HG03159 (cell line): Measurements from ENCODE around the gene OPHN1.
"Not testable (repeated sequence)": the region's sequence is repeated elsewhere in the genome, so short reads cannot be mapped to it uniquely, and the experiment has no call there.

Experiments
- ATAC-seq: cut with Tn5 transposase; IDR thresholded peaks from one replicate; pipeline ENCODE4 v1.9.1; 2021; ENCODE audit warnings: mild to moderate bottlenecking, moderate library complexity; ENCODE audit not compliant: unreplicated experiment

The OPHN1 gene

DNA sequence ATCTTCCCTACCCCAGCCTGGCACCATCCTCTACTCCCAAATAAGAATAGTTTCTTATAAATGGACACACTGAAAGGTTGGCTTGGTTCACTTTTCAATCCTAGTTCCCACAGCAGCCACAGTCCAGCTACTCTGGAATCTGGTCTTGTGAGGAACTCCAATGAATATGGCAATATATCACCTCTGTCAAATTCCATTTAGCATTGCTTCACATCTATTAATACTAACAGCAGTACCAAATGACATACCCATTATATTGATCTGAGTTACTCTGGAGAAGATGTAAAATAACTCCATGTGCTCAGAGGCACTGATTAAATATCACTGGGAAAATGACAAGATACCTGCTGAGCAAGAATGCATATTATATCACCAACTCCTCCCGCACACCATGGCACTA lies 8.6 kb downstream of the OPHN1 start:
- no peak for ATAC-seq

DNA sequence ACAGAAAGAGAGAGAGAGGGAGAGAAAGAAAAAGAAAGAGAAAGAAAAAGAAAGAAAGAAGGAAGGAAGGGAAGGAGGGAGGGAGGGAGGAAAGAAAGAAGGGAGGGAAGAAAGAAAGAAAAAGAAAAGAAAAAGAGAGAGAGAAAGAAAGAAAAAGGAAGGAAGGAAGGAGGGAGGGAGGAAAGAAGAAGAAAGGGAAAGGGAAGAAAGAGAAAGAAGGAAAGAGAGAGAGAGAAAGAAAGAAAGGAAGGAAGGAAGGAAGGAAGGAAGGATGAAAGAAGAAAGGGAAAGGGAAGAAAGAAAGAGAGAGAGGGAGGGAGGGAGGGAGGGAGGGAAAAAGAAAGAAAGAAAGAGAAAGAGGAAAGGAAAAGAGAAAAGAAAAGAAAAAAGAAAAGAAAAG lies 10.8 kb downstream of the OPHN1 start:
- no peak for ATAC-seq

DNA sequence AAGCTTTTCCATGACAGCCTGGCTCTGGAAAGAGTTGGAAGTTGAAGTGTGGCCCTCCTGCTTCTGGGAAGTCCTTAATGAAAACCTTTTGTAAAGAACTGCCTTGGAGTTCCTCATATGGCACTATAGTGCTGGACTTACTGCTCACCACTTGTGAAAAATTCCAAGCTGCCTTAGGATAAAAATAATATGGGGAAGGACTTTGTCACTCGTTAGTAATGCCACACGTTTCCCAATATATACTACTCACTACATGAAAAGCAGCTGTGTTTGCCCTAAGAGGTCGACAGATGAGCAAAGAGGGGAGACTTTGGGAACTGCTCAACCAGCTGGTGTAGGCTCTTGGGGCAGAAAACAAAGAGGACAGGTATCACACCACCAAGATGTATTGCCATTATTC lies 11.7 kb downstream of the OPHN1 start:
- no peak for ATAC-seq

DNA sequence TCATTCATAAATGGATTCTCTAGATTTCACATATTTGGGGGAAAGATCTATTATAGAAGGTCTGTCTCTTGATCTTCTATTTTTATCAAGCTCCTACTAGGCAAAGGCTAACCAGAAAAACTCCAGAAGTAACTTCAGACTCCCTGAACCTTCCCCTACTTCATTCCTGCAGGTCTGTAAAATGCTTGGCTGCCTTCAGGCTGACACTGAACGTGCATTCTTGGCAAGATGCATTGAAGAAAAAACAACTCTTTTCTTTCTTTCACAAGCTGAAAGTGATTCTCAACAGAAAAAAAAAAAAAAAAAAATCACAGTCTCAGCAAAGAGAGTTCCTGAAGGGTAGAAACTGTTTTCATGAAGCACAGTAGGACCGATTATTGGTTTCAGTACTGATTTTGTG lies 12.7 kb downstream of the OPHN1 start:
- no peak for ATAC-seq

DNA sequence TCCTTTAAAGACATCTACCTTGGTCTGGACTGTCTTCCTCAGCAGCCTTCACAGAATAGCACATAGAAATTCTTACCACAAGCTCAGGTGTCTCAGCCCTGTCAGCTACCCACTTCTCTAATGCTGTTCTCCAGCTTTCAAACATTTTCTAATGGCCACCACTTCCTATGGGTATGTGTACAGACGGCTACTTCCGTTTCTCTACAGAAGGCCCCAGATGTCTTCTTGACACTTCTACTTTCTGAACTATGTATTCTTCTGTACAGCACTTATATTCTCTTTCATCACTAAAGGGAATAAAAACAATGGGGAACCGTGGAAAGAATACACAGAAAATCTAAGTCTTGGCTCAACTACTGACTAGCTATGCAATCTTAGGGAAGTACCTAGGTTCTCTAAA lies 13.3 kb downstream of the OPHN1 start:
- ATAC-seq, result no peak

DNA sequence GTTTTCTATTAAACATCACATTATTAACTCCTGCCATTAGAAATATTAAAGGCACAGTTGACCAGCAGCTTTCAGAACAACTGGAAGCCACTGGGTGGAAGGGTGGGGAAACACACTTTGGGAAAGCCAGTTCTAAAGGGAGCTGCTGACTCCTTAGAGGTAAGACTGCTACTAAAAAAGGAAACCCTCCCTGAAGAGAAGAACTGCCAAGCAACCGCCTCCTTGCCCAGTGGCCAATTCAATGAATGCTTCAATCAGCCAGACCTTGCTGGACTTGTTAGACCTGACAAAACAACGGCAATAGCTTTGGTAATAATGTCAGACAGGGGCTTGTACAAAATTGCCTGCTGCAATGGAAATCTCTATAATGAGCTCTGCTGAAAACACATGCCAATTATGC lies 15.6 kb downstream of the OPHN1 start:
- no peak for ATAC-seq

DNA sequence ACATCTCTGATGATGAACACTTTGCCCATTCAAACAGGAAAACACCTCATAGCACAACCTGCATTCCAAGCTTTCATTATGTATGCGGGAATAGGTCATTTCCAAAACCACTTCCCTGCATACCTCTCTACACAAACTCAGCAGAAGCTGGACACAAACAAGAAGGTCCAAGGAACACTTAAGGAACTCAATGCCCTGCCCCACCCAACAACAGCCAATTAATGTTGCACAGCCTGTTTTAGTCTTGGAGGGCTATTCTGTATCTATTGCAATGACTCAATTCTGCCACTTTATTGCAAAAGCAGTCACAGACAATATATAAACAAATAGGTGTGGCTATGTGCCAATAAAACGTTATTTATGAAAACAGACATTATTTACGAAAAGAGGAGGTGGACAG lies 16.7 kb downstream of the OPHN1 start:
- no peak for ATAC-seq

DNA sequence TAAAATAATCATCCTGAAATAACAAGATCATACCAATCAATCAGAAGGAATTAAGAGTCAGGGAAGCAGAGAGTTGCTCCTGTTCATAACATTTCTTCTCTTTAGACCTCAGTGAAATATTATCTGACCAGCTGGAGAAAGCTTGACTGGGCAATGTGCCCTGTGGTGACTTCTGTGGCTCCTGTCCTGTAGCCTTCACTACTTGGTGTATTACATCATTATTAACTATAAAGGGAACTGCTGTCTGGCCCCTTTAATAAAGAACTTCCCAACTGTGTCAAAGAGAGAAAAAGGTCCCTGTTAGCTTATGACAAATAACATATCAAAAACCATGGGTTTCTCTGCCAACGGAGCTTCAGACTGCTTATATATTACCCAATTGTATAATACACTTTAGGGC lies 18.0 kb downstream of the OPHN1 start:
- no peak for ATAC-seq

DNA sequence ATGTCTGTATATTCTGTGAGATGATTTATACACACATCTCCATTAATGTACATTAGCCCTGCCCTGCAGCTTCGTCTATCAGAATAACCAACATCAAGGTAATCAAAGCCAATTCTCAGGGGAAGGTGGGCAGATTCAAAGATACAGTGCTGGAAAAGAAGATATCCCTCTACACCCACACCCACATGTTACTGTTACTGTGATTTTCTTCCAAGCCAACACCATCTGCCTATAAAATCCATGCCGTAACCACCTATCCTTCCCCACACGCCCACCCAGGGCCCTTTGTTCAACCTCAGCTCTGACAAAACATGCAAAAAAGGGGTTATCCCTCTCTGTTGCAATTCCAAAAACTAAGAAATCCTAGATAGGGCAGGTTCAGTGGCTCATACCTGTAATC lies 20.0 kb downstream of the OPHN1 start:
- ATAC-seq, result no peak

DNA sequence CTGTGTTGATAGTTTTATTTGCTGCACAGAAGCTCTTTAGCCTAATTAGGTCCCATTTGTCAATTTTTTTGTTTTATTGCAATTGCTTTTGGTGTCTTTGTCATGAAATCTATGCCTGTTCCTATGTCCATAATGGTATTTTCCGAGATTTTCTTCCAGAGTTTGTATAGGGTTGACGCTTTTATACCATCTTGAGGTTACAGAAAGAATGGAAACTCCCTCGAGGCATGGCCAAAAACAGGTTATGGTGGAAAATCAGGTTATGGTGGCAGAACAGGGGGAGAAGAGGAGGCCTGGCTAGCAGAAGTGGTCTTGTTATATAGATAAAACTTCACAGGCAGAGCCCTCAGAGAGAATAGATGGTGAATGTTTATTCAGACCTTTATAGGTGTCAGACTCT lies 21.6 kb downstream of the OPHN1 start:
- ATAC-seq, result no peak

DNA sequence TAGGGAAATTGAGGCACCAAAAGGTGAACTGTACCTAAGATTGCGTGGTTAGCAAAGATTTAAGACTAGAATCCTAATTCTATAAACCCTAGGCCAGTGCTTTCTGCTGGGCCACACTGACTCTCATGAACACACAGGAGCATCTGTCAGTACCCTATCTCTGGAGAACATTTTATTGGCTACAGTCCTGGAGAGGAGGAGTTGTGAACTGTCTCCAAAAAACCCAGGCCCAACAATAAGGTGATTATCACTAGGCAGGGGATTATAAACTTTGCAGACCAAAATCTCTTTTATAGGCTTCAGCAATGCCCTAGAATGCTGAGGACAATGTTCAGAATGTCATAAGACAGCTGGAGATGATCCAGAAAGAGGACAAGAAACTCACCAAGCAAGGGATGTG lies 24.1 kb downstream of the OPHN1 start:
- ATAC-seq, result no peak

DNA sequence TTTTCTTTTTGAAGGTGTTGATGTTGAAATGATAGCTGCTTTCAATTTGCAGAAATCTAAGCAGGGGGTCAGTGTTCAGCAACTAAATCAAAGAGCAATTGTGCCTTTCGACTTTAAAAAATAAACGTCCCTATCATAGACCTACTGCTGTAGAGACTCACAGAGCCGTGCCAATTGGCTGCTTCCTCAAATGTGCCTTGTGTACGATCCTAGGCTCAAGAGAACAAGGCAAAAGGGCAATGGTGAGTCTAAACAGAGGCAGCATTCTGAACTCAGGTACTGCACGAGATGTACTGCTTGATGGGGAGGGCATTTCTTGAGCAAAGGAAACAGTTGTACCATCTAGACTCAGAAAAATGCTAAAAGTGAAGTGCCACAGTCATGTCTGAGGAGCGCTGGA lies 29.8 kb downstream of the OPHN1 start:
- ATAC-seq, result no peak

DNA sequence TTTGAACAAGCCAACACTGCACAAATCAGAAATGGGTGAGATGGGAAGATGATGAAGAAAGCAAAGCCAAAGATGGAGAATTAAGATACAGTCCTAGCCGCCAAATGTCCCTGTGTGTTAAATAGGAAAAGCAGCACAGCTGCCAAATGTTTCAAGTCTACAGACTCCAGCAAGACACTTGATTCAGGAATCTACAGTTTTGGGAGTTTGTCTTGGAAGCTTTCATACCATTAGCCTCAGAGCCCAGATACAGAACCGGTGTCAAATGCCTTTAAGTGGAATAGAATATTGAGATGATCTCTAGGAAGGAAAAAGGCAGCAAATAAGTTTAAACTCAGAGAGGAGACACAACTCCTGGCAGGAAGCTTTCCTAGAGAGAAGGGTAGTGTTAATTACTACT lies 30.3 kb downstream of the OPHN1 start:
- ATAC-seq, result no peak

DNA sequence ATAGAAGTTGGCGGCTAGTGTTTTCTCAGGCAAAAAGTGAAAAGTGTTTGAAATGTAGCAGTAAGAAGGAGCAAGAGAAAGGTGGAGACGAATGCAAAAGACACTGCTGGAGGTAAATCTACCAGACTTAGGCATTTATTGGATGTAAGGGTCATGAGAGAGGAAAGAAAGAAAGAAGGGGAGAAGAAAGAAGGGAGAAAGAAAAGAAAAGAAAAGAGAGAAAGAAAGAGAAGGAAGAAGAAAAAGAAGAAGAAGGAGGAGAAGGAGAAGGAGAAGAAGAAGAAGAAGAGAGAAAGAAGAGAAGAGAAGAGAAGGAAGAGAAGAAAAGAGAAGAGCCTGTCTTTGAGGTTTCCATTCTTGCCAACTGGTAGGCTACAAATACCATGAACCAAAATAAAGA lies 31.2 kb downstream of the OPHN1 start:
- ATAC-seq, result no peak

DNA sequence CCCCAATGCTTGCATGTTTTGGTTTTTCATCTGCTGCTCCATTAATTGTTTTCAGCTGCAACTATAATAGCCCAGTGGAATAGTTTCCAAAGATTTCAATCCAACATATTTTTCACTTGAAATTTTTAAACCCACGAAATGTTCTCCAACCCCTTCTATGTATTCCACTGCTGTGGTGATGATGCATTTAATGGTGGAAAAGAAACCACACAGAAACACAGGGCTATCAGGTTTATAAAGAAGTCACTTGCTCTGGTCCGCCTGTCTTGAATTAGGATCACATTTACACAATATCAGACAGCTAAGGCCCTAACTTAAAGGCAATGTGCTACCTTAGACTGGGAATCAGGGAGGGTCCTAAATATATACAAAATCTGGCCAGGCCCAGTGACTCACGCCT lies 35.0 kb downstream of the OPHN1 start:
- ATAC-seq, result no peak

DNA sequence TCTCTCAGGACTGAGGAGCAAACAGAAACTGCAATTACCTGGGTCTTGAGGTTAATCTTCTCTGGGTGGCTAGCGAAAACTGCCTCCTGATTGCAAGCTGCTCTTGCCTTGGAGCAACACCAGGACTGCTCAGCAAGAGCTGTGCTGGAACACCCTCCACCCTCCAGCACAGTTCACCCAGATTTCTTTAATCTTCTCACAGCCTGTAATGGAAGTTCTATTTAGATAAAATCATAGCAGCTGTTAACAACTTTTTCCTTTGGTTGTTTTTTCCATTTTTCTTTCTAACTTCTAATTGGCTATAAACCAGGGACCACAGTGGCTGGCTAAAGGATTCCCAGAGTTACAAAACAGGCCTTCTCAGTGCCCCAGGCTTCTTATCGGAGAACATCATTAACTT lies 36.3 kb downstream of the OPHN1 start:
- ATAC-seq, result no peak

DNA sequence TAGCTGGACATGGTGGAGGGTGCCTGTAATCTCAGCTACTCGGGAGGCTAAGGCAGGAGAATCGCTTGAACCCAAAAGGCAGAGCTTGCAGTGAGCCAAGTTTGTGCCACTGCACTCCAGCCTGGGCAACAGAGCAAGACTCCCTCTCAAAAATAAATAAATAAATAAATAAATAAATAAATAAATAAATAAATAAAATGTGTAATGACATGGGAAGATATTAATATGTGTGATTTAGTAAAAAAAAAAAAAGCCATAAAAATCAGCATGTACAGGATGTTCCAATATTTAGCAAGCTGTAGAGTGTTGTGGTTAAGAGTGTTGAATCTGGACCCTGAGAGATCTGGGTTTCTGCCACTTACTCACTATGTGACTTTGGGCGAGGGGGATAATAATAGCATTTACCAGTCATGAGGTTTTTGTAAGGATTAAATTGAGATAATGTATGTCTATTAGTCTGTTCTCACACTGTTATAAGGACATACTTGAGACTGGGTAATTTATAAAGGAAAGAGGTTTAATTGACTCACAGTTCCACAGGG lies 43.8 kb downstream of the OPHN1 start:
- ATAC-seq, result not testable (repeated sequence)

DNA sequence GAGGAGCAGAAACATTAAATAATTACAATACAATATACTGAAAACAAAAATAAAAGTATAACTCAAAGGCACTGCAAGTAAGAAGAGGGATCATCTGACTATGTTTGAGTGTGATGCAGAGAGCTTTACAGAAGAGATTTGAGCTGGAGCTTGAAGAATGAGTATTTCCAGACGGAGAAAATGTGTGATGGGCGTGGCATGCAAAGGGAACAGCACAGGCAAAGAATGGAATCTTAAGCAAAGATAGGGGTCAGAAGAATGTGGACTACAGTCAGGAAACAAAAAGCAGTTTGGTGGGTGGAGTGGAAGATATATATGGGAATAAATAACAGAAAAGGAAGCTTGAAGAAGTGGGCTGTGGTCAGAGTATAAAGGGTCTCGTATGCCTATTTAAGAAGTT lies 45.5 kb downstream of the OPHN1 start:
- ATAC-seq, result no peak

DNA sequence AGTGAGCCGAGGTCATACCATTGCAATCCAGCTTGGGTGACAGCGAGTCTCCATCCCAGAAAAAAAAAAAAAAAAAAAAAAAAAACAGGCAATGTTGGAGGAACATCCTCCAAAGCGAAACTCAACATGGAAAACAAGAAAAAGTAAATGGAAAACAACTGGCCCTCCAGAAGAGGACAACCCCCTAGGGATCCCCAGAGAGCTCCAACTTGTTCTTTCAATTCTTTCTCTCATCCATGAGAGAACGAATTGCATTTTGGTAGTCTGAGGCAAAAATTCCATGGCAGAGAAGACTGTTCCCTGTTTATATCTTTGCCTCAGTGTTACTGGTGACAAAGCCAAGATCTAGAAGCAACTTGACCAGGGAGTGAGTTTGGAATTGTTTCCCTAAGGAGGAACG lies 49.8 kb downstream of the OPHN1 start:
- no peak for ATAC-seq

DNA sequence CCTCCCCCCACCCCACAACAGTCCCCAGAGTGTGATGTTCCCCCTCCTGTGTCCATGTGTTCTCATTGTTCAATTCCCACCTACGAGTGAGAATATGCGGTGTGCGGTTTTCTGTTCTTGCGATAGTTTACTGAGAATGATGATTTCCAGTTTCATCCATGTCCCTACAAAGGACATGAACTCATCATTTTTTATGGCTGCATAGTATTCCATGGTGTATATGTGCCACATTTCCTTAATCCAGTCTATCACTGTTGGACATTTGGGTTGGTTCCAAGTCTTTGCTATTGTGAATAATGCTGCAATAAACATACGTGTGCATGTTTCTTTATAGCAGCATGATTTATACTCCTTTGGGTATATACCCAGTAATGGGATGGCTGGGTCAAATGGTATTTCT lies 55.7 kb downstream of the OPHN1 start:
- not testable (repeated sequence) for ATAC-seq

DNA sequence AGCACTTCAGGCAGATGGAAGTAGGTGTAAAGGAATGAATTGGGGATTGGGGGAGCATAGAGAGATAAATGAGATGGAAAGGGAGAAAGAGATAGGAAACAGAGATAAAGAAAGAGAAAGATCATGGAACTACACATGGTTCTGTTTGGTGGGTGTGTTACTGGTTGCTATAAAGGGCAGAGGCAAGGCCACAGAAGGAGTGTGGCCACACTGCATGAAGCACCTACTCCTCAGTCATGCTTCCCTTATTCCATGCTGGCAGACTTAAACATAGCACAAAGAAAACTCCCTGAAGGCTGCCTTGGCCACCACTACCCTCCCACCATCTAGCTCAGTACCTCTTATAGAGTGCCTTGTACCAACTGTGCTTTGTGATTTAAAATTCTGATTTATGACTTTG lies 56.9 kb downstream of the OPHN1 start:
- no peak for ATAC-seq

DNA sequence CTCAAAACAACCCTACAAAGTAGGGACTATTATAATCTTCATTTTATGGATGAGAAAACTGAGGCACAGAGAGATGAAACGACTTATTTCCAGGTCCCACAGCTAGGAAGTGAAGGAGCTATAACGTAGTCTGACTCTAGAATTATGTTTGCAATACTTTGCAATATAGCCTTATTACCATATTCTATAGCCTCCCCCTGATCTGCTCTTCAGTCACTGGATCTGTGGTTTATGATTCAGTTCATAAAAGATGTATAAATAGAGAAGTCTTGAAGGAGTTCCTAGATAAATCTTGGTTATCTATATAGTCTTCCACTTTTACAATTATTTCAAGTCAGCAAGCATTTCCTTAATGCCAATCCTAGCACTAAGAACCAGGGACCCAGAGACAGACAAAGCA lies 57.5 kb downstream of the OPHN1 start:
- no peak for ATAC-seq

DNA sequence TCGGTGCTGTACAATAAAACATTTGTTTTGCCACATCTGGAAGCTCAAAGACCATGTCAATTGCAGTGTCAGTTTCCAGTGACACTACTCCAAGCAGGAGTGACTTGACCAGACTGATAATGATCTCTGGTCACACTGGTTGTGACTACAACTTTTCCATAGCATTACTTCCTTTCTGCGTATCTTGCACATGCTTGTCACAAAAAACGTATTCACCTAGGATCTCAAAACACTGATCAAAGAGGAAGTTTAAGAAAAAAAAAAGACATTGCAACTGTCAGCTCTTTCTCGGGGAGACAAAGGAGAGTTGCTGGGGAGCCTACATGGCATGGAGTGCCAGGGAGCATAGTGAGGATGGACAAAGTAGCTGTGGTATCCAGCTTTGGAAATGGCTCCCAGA lies 60.6 kb downstream of the OPHN1 start:
- no peak for ATAC-seq

DNA sequence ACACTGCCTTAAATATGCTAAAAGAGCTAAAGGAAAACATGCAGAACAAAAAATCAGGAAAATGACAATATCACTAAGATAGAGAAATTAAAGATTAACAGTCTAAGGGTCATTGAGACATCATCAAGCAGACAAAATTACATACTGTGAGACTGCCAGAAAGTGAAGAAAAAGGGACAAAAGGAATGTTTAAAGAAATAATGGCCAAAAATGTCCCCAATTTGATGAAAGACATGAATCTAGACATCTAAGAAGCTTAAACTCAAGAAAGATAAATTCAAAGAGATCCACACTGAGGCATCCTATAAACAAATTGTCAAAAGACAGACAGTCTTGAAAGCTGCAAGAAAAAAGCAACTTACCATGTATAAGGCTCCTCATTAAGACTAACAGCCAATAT lies 63.7 kb downstream of the OPHN1 start:
- no peak for ATAC-seq
